CD4-positive, CD25-positive, alpha-beta regulatory T cell (primary cell): Measurements from ENCODE around the gene ATP5ME. TPM values are rescaled to one million over a fixed set of nuclear protein-coding genes. Genes with fewer than 3 reads are reported as not detected.

Source experiments
- ATAC-seq, 2 donors: fragments of 150-1000 bp; cut with Tn5 transposase; one replicate each; pipeline ENCODE4 v1.10.0; 2021; ENCODE audit warnings: low read depth in 2 of 2, moderate number of reproducible peaks in 2 of 2, moderate library complexity in 1 of 2
- DNase-seq, 3 donors: peaks; one replicate each; pipeline versions ENCODE4 v3.0.0 to v3.0.0-alpha.2; 2012 to 2022; ENCODE audit warnings: mixed read lengths in 1 of 3
- H3K27ac ChIP-seq: one replicate; pipeline ENCODE4 v1.7.0; 2013; ENCODE audit warnings: mild to moderate bottlenecking, low read length; ENCODE audit not compliant: insufficient read depth, poor library complexity, severe bottlenecking
- H3K27me3 ChIP-seq: one replicate; pipeline ENCODE4 v1.7.0; 2013; ENCODE audit warnings: low read length; ENCODE audit not compliant: control insufficient read depth, insufficient read depth
- H3K36me3 ChIP-seq: one replicate; pipeline ENCODE4 v1.7.0; 2013; ENCODE audit warnings: mild to moderate bottlenecking, low read length, moderate library complexity; ENCODE audit not compliant: control insufficient read depth, insufficient read depth
- H3K4me1 ChIP-seq: 2 replicates; pipeline ENCODE4 v1.7.0; 2013; ENCODE audit warnings: mild to moderate bottlenecking, low read length; ENCODE audit not compliant: insufficient read depth, control insufficient read depth, poor library complexity, severe bottlenecking
- H3K4me3 ChIP-seq: one replicate; pipeline ENCODE4 v1.7.0; 2013; ENCODE audit warnings: low read depth, mild to moderate bottlenecking, low read length, moderate library complexity
- H3K9me3 ChIP-seq, 2 experiments: 1 replicate in 1 of 2; 2 replicates in 1 of 2; pipeline ENCODE4 v1.7.0; 2013; ENCODE audit warnings: low read length in 2 of 2, mild to moderate bottlenecking in 1 of 2, moderate library complexity in 1 of 2; ENCODE audit not compliant: control insufficient read depth in 2 of 2
- H3K27ac Mint-ChIP-seq, 3 donors: one replicate each; pipeline ENCODE4 v1.8.0; 2020 to 2022; ENCODE audit warnings: mild to moderate bottlenecking in 3 of 3, mixed read lengths in 3 of 3, moderate library complexity in 2 of 3
- H3K27me3 Mint-ChIP-seq: one replicate; pipeline ENCODE4 v1.8.0; 2022; ENCODE audit warnings: mild to moderate bottlenecking, mixed read lengths
- H3K36me3 Mint-ChIP-seq: one replicate; pipeline ENCODE4 v1.8.0; 2020; ENCODE audit warnings: mixed read lengths
- H3K4me1 Mint-ChIP-seq, 4 donors: one replicate each; pipeline ENCODE4 v1.8.0; 2020 to 2022; ENCODE audit warnings: mixed read lengths in 4 of 4, mild to moderate bottlenecking in 1 of 4
- H3K4me3 Mint-ChIP-seq, 4 donors: one replicate each; pipeline ENCODE4 v1.8.0; 2020 to 2022; ENCODE audit warnings: mild to moderate bottlenecking in 4 of 4, mixed read lengths in 4 of 4, moderate library complexity in 3 of 4
- H3K9me3 Mint-ChIP-seq, 7 donors: one replicate each; pipeline ENCODE4 v1.8.0; 2020 to 2022; ENCODE audit warnings: mixed read lengths in 7 of 7, mild to moderate bottlenecking in 3 of 7, moderate library complexity in 2 of 7
- polyA plus RNA-seq, 4 donors: library from polyadenylated mRNA; unstranded; fragments of 300-500 nt; fragmentation: Illumina TruSeq; gene quantifications; one replicate each; pipeline ENCODE4 v1.2.3, GENCODE V29; 2021
- total RNA-seq: library from RNA; stranded (reverse); gene quantifications from one replicate; pipeline ENCODE4 v1.2.3, GENCODE V29; 2022

The ATP5ME gene
- total and polyA plus RNA-seq, 5 donors from 2014 or later: 123 to 442 (median 402) TPM

GRCh38 chr4:628821-629635 is 45.0 kb downstream of the ATP5ME start:
- Histone ChIP-seq H3K27ac (no peak overlapping the region), H3K4me3 (no peak overlapping the region), H3K36me3 (no peaks in the 10 kb centered on the region), H3K4me1 (no peaks in the 10 kb centered on the region), H3K9me3 (peaks cover 0 to 13% of the 10 kb centered on the region in 2 experiments), H3K27me3 (no peaks in the 10 kb centered on the region)
- Mint-ChIP-seq H3K4me3 (no peak overlapping the region), H3K9me3 (peaks cover 0 to 8% (median 4%) of the 10 kb centered on the region in 7 donors), H3K27me3 (no peaks in the 10 kb centered on the region), H3K4me1 (no peaks in the 10 kb centered on the region), H3K27ac (no peak overlapping the region), H3K36me3 (no peaks in the 10 kb centered on the region)
- DNase-seq: no peak
- ATAC-seq: no peak

GRCh38 chr4:628311-628741 is 45.8 kb downstream of the ATP5ME start:
- Mint-ChIP-seq H3K36me3 (no peaks in the 10 kb centered on the region), H3K27me3 (no peaks in the 10 kb centered on the region)

GRCh38 chr4:627347-628125 is 46.5 kb downstream of the ATP5ME start:
- peaks cover 0 to 8% of the 10 kb centered on the region in 2 experiments for H3K9me3 ChIP-seq
- Mint-ChIP-seq H3K4me1 (no peaks in the 10 kb centered on the region), H3K4me3 (no peak overlapping the region), H3K9me3 (peaks cover 0 to 5% (median under 1%) of the 10 kb centered on the region in 7 donors), H3K36me3 (no peaks in the 10 kb centered on the region), H3K27me3 (peaks cover 4% of the 10 kb centered on the region), H3K27ac (no peak overlapping the region)
- H3K4me1 ChIP-seq: no peaks in the 10 kb centered on the region
- ATAC-seq: no peak
- no peak for DNase-seq
- no peaks in the 10 kb centered on the region for H3K27me3 ChIP-seq
- H3K27ac ChIP-seq: no peak overlapping the region
- no peak overlapping the region for H3K4me3 ChIP-seq
- no peaks in the 10 kb centered on the region for H3K36me3 ChIP-seq

More at GRCh38 chr4:628311-628741, 45.8 kb downstream of the ATP5ME start:
- DNase-seq: no peak
- H3K27ac ChIP-seq: no peak overlapping the region
- no peaks in the 10 kb centered on the region for H3K4me1 ChIP-seq
- H3K9me3 Mint-ChIP-seq: peaks cover 0 to 8% (median 4%) of the 10 kb centered on the region in 7 donors
- H3K36me3 ChIP-seq: no peaks in the 10 kb centered on the region
- H3K9me3 ChIP-seq: peaks cover 0 to 13% of the 10 kb centered on the region in 2 experiments
- H3K27ac Mint-ChIP-seq: no peak overlapping the region
- H3K27me3 ChIP-seq: no peaks in the 10 kb centered on the region
- no peak overlapping the region for H3K4me3 Mint-ChIP-seq
- no peak for ATAC-seq
- H3K4me3 ChIP-seq: no peak overlapping the region
- no peaks in the 10 kb centered on the region for H3K4me1 Mint-ChIP-seq

- Mint-ChIP-seq H3K27me3 (peaks cover 4% of the 10 kb centered on the region), H3K36me3 (no peaks in the 10 kb centered on the region), H3K9me3 (peaks cover 0 to 5% (median 0%) of the 10 kb centered on the region in 7 donors), H3K27ac (peak overlapping the region in 1 of 3 donors; percentile 79), H3K4me1 (no peaks in the 10 kb centered on the region), H3K4me3 (no peak overlapping the region)
- no peaks in the 10 kb centered on the region for H3K9me3 ChIP-seq
- no peak for ATAC-seq
- no peak overlapping the region for H3K4me3 ChIP-seq
- no peak overlapping the region for H3K27ac ChIP-seq
- H3K27me3 ChIP-seq: no peaks in the 10 kb centered on the region
- no peaks in the 10 kb centered on the region for H3K36me3 ChIP-seq
- no peaks in the 10 kb centered on the region for H3K4me1 ChIP-seq
- DNase-seq: no peak
Observed at GRCh38 chr4:626201-627091, 47.6 kb downstream of the ATP5ME start.

GRCh38 chr4:625631-626161 is 48.4 kb downstream of the ATP5ME start:
- DNase-seq (no peak), ATAC-seq (no peak)
- no peaks in the 10 kb centered on the region for H3K36me3 ChIP-seq
- H3K4me1 ChIP-seq: no peaks in the 10 kb centered on the region
- no peak overlapping the region for H3K4me3 ChIP-seq
- Mint-ChIP-seq H3K27ac (no peak overlapping the region), H3K36me3 (no peaks in the 10 kb centered on the region), H3K4me1 (no peaks in the 10 kb centered on the region), H3K9me3 (peaks cover 0 to 3% (median 0%) of the 10 kb centered on the region in 7 donors), H3K27me3 (peaks cover 4% of the 10 kb centered on the region), H3K4me3 (no peak overlapping the region)
- no peaks in the 10 kb centered on the region for H3K9me3 ChIP-seq
- H3K27me3 ChIP-seq: no peaks in the 10 kb centered on the region
- H3K27ac ChIP-seq: no peak overlapping the region

GRCh38 chr4:624705-625590 is 49.1 kb downstream of the ATP5ME start, which contains the start of gene PDE6B:
Gene PDE6B, plus strand, starts transcription at chr4:625573. Its CDS starts 54 bp downstream, at chr4:625627.
- H3K4me1 ChIP-seq: no peaks in the 10 kb centered on the region
- no peaks in the 10 kb centered on the region for H3K27me3 ChIP-seq
- Mint-ChIP-seq H3K9me3 (peaks cover 0 to 3% (median 0%) of the 10 kb centered on the region in 7 donors), H3K27ac (peak within 1 kb of the TSS in 1 of 3 donors; percentile 79), H3K4me1 (no peaks in the 10 kb centered on the region), H3K4me3 (no peak within 1 kb of the TSS), H3K27me3 (peaks cover 4% of the 10 kb centered on the region), H3K36me3 (no peaks in the 10 kb centered on the region)
- no peak for DNase-seq
- ATAC-seq: no peak
- no peak within 1 kb of the TSS for H3K4me3 ChIP-seq
- no peak within 1 kb of the TSS for H3K27ac ChIP-seq
- H3K36me3 ChIP-seq: no peaks in the 10 kb centered on the region
- no peaks in the 10 kb centered on the region for H3K9me3 ChIP-seq
